ENCODE measurements around the gene MCM3.

GRCh38 chr6:52245425-52245824 is 39.1 kb downstream of the MCM3 start:
- TF ChIP-seq CTCF (IDR thresholded peaks at IDR 0.05) (no peak), POLR2A (IDR thresholded peaks at IDR 0.05) (no peak)

All from thyroid gland (tissue), 4 donors.